Smooth muscle cell (in vitro differentiated cells): ENCODE results near the gene C1orf53. TPM values are rescaled to one million over a fixed set of nuclear protein-coding genes. Genes with fewer than 3 reads are reported as not detected.

Experiments used
- DNase-seq: peaks from one replicate; lab custom pipeline; 2025; ENCODE audit not compliant: unreplicated experiment; lab: John Stamatoyannopoulos, UW
- H2AFZ ChIP-seq: fragments of 200-600 bp; sonication (generic); 2 replicates; pipeline ENCODE4 v1.6.0; 2016; ENCODE audit warnings: antibody characterized with exemption, low read depth, mild to moderate bottlenecking
- H3F3A ChIP-seq: fragments of 200-600 bp; sonication (generic); 2 replicates; pipeline ENCODE4 v1.6.0; 2017; ENCODE audit warnings: antibody characterized with exemption, low read depth
- H3K27ac ChIP-seq: fragments of 200-600 bp; sonication (generic); 2 replicates; pipeline ENCODE4 v1.5.1; 2016; ENCODE audit warnings: low read depth, mild to moderate bottlenecking
- H3K27me3 ChIP-seq: fragments of 200-600 bp; sonication (generic); 2 replicates; pipeline ENCODE4 v1.6.1; 2016; ENCODE audit warnings: low read depth, mild to moderate bottlenecking
- H3K36me3 ChIP-seq: fragments of 200-600 bp; sonication (generic); 2 replicates; pipeline ENCODE4 v1.5.1; 2016; ENCODE audit warnings: low read depth
- H3K4me1 ChIP-seq: fragments of 200-600 bp; sonication (generic); 2 replicates; pipeline ENCODE4 v1.5.1; 2016; ENCODE audit warnings: low read depth
- H3K4me2 ChIP-seq: fragments of 200-600 bp; sonication (generic); 2 replicates; pipeline ENCODE4 v1.6.0; 2016; ENCODE audit warnings: mild to moderate bottlenecking
- H3K4me3 ChIP-seq: fragments of 200-600 bp; sonication (generic); 2 replicates; pipeline ENCODE4 v1.5.1; 2016; ENCODE audit warnings: mild to moderate bottlenecking
- H3K79me2 ChIP-seq: fragments of 200-600 bp; sonication (generic); 2 replicates; pipeline ENCODE4 v1.6.0; 2016; ENCODE audit warnings: low read depth, mild to moderate bottlenecking
- H3K9ac ChIP-seq: fragments of 200-600 bp; sonication (generic); 2 replicates; pipeline ENCODE4 v1.6.0; 2016; ENCODE audit warnings: low read depth
- H3K9me3 ChIP-seq: fragments of 200-600 bp; sonication (generic); replicated peaks from 2 replicates; pipeline ENCODE4 v1.5.1; 2016; ENCODE audit warnings: low read depth
- H4K20me1 ChIP-seq: fragments of 200-600 bp; sonication (generic); 2 replicates; pipeline ENCODE4 v1.6.0; 2016; ENCODE audit warnings: low read depth
- WGBS: methylation state at CpG from one replicate; pipeline ENCODE4 v1.1.7; 2016; ENCODE audit warnings: low lambda C conversion rate; 5-methylcytosine and 5-hydroxymethylcytosine counted together
- polyA plus RNA-seq: library from polyadenylated mRNA; unstranded; fragments of >200 nt; fragmentation: Nextera tagmentation; extraction: Ambion mirVana; gene quantifications from 2 replicates; pipeline ENCODE4 v1.2.1, GENCODE V29; 2016
- total RNA-seq: library from RNA; depleted of rRNA; stranded (reverse); fragments of >200 nt; gene quantifications from 2 replicates; pipeline ENCODE4 v1.2.3, GENCODE V29; 2014
- TF ChIP-seq, protein P1 (sequence below): fragments of 200-600 bp; sonication (generic); IDR thresholded peaks from 2 replicates; pipeline ENCODE4 v1.5.1; 2017; ENCODE audit warnings: borderline replicate concordance, mild to moderate bottlenecking, antibody characterized with exemption; ENCODE audit not compliant: insufficient read depth, poor library complexity, severe bottlenecking

The C1orf53 gene
- total and polyA plus RNA-seq, 2 experiments from 2014 or later: 3.1 to 4.5 TPM

DNA sequence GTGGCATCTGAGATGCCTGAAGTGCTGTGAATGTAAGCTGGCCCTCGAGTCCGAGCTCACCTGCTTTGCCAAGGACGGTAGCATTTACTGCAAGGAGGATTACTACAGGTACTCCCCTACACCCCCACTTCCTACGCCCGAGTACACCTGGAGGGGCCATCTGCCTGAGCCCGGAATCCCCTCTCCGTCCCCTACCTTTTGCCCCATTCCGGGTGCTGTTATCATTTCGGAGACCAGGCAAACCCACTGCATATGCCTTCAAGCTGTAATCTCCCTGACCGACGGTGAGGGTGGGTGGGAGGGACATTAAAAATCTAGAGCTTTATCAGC is 17.6 kb downstream of the C1orf53 start:
- 6% methylated on average over 11 of the region's 11 CpGs for WGBS
- no peak for DNase-seq
- no peak overlapping the region for H3K4me3 ChIP-seq
- H3K27ac ChIP-seq: no peak overlapping the region
- H3K27me3 ChIP-seq: peaks cover 95% of the 10 kb centered on the region
- H3F3A ChIP-seq: no peaks in the 10 kb centered on the region
- peaks cover 44% of the 10 kb centered on the region for H3K4me1 ChIP-seq
- no peak overlapping the region for H3K9ac ChIP-seq
- no peaks in the 10 kb centered on the region for H3K36me3 ChIP-seq
- no peaks in the 10 kb centered on the region for H3K9me3 ChIP-seq
- no peak overlapping the region for H2AFZ ChIP-seq
- H3K4me2 ChIP-seq: no peak overlapping the region
- TF ChIP-seq, protein P1, sequence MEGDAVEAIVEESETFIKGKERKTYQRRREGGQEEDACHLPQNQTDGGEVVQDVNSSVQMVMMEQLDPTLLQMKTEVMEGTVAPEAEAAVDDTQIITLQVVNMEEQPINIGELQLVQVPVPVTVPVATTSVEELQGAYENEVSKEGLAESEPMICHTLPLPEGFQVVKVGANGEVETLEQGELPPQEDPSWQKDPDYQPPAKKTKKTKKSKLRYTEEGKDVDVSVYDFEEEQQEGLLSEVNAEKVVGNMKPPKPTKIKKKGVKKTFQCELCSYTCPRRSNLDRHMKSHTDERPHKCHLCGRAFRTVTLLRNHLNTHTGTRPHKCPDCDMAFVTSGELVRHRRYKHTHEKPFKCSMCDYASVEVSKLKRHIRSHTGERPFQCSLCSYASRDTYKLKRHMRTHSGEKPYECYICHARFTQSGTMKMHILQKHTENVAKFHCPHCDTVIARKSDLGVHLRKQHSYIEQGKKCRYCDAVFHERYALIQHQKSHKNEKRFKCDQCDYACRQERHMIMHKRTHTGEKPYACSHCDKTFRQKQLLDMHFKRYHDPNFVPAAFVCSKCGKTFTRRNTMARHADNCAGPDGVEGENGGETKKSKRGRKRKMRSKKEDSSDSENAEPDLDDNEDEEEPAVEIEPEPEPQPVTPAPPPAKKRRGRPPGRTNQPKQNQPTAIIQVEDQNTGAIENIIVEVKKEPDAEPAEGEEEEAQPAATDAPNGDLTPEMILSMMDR: no peak
- H4K20me1 ChIP-seq: no peaks in the 10 kb centered on the region
- no peaks in the 10 kb centered on the region for H3K79me2 ChIP-seq

- H3K4me2 ChIP-seq: no peak overlapping the region
- peak overlapping the region; percentile 31 for H3K4me3 ChIP-seq
- H3K9me3 ChIP-seq: no peaks in the 10 kb centered on the region
- no peaks in the 10 kb centered on the region for H4K20me1 ChIP-seq
- H3F3A ChIP-seq: no peaks in the 10 kb centered on the region
- TF ChIP-seq, protein P1: no peak
- DNase-seq: no peak
- no peaks in the 10 kb centered on the region for H3K79me2 ChIP-seq
- H3K4me1 ChIP-seq: peaks cover 43% of the 10 kb centered on the region
- H2AFZ ChIP-seq: no peak overlapping the region
- no peak overlapping the region for H3K27ac ChIP-seq
- WGBS: 10% methylated on average over 19 of the region's 19 CpGs
- no peaks in the 10 kb centered on the region for H3K36me3 ChIP-seq
- peaks cover 94% of the 10 kb centered on the region for H3K27me3 ChIP-seq
- H3K9ac ChIP-seq: no peak overlapping the region
Observed at GRCh38 chr1:197920414-197921117, 18.1 kb downstream of the C1orf53 start.

DNA sequence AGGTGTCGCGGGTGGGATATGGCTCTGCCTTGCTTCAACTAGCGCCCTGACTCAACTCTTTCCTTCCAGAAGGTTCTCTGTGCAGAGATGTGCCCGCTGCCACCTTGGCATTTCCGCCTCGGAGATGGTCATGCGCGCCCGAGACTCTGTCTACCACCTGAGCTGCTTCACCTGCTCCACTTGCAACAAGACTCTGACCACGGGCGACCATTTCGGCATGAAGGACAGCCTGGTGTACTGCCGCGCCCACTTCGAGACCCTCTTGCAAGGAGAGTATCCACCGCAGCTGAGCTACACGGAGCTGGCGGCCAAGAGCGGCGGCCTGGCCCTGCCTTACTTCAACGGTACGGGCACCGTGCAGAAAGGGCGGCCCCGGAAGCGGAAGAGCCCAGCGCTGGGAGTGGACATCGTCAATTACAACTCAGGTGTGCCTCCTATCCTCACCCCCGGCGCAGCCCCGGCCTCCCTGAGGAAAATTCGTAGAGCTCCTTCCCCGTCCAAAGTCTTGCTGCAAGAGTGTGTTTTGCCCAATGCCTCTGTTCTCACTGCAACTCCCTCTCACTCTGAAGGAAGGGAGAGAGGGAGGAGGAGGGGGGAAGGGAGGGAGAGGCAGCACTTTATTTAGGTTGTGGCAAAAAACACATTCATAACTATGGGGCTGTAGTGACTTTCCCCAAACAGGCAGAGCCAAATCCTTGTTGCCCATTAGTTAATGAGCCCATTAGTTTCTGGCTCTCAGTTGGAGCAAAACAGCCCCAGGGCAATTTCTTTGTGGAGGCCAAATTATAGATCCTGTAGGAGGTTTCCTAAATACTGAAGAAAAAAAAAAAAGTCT is 19.0 kb downstream of the C1orf53 start:
- Histone ChIP-seq H3F3A (no peaks in the 10 kb centered on the region), H3K27me3 (peaks cover 94% of the 10 kb centered on the region), H3K4me1 (peaks cover 35% of the 10 kb centered on the region), H3K27ac (no peak overlapping the region), H3K4me2 (peak overlapping the region; percentile 72), H3K36me3 (no peaks in the 10 kb centered on the region), H3K4me3 (peak overlapping the region; percentile 31), H3K9ac (no peak overlapping the region), H4K20me1 (no peaks in the 10 kb centered on the region), H2AFZ (peak overlapping the region; percentile 52), H3K79me2 (no peaks in the 10 kb centered on the region), H3K9me3 (no peaks in the 10 kb centered on the region)
- no peak for DNase-seq
- whole genome bisulfite sequencing: 10% methylated on average over 33 of the region's 33 CpGs
- TF ChIP-seq, protein P1: no peak
